Fibroblast of pulmonary artery (primary cell): ENCODE measurements around the gene SLAMF8.

ENCODE experiments used
- DNase-seq: peaks from one replicate; pipeline ENCODE4 v3.0.0-alpha.2; 2010; ENCODE audit warnings: low read depth
- H3K4me3 ChIP-seq: replicated peaks from 2 replicates; pipeline ENCODE4 v1.5.1; 2011; ENCODE audit warnings: low read depth, mild to moderate bottlenecking, control low read depth, low read length, moderate library complexity
- CTCF ChIP-seq: IDR thresholded peaks from 2 replicates; pipeline ENCODE4 v1.5.1; 2011; ENCODE audit warnings: mild to moderate bottlenecking, control low read depth, low read length, inconsistent platforms; ENCODE audit errors: missing control alignments

SLAMF8 gene

DNA sequence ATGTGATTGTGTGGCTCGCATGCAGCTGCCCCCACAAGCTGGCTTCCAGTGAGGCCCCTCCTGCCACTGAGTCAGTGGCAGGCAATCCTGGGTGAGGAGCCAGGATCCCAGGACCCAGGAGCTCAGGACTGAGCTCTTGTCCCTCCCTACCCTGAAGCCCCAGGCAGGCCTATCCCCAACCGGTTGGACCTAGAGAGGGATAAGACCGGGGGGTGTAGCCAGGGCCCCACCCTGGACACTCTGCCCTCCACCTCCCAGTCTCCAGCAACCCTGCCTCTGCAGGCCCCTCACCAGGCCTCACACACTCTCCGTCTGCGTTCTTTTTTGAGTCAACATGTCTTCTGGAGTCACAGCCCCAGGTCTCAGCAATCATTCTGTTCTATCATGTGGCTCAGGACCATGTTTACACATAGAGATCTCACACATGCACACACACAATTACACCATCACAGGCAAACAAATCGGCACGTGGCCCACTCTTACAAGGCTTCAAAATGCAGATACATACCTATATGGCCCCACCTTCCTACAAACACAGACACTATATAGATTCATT lies 33.2 kb downstream of the SLAMF8 start:
- TF ChIP-seq CTCF: no peak
- DNase-seq: no peak
- H3K4me3 ChIP-seq: no peak overlapping the region

DNA sequence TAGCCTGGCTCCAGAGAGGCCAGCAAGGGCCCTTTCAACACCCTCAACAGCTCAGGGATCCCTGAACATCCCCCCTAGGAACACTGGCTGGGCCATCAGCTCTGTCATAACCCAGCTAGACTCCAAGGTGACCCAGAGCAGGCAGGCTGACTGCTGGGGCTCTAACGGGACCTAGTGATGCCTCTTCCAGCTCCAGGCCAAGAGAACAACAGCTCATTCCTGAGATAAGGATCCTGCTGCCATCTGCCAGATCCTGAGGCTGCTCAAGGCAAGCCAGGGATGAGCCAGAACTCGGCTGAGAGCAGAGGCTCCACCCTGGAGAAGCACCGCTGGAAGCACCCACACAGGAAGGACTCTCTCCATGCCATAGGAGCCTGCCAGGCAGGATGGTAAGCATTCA lies 33.8 kb downstream of the SLAMF8 start:
- H3K4me3 ChIP-seq: no peak overlapping the region
- no peak for DNase-seq
- TF ChIP-seq CTCF: no peak

GRCh38 chr1:159861218-159861617 lies 34.5 kb downstream of the SLAMF8 start:
- no peak for TF ChIP-seq CTCF
- DNase-seq: no peak
- H3K4me3 ChIP-seq: no peak overlapping the region

- no peak for DNase-seq
- H3K4me3 ChIP-seq: no peak overlapping the region
- TF ChIP-seq CTCF: no peak
These were observed 35.4 kb downstream of the SLAMF8 start for GRCh38 chr1:159862031-159862430.

DNA sequence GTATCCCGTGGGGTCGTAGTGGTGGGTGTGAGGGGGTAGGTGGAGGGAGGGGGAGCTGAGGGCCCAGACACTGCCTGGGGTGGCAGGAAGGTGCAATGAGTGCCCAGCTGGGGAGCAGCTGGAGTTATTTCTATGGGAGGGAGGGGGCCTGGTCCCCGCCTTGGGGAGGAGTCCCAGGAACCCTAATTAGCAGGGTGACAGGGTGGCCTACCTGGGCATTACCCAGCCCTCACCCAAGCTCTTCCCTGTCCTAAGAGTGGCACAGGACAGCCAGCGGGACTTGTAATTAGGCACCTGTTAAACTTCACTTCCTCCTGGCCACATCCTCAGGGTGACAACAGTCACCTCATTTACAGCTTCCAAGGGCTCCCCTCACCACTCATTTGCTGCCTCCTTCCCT lies 35.9 kb downstream of the SLAMF8 start, which contains the start of gene VSIG8:
VSIG8 (minus strand) TSS at position 101 of the 400 bp plus-strand sequence. CDS start 136 bp downstream, outside the sequence.
- TF ChIP-seq CTCF: no peak
- no peak for DNase-seq
- H3K4me3 ChIP-seq: no peak within 1 kb of the TSS

DNA sequence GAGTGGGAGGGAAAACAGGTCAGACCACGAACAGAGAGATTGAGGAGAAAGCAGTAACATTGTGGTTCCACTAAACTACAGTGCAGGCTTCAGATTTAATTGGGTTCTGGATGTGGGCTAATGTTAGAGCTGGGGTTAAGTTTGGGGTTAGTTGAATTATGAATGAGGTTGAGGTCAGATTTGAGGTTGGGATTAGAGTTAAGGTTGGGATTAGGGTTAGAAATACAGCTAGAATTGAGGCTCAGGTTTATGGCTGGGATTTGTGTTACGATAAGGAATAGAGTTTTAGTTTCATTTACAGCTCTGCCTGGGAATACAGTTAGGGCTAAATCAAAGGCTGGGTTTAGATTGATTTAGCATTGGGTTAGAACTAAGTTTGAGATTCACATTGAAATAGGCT lies 37.6 kb downstream of the SLAMF8 start:
- no peak for TF ChIP-seq CTCF
- no peak overlapping the region for H3K4me3 ChIP-seq
- DNase-seq: no peak

DNA sequence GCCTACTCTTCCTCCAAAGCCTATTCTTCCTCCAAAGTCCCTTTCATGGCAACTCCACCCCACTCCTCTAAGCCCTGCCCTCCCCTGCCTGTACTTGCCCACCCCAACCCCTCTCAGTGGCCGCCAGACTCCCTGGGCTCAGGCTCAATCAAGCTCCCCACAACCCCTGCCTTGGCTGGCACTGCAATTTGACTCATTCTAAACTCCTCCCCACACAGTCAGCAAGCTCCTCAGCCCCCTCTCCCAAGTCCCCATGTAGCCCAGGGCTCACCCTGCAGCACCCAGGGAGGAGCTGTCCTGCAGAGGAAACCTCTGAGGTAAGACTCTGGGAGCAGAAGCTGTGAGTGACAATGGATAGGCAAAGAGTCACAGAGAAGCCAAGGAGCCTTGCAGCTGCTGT lies 39.4 kb downstream of the SLAMF8 start:
- no peak overlapping the region for H3K4me3 ChIP-seq
- DNase-seq: no peak
- no peak for TF ChIP-seq CTCF
